GM21723 (cell line): ENCODE results near the gene ATPAF1.
"Not testable (repeated sequence)": the region's sequence is repeated elsewhere in the genome, so short reads cannot be mapped to it uniquely, and the experiment has no call there.

ENCODE experiments used
- ATAC-seq: cut with Tn5 transposase; IDR thresholded peaks from one replicate; pipeline ENCODE4 v1.9.1; 2021; ENCODE audit warnings: mild to moderate bottlenecking, moderate library complexity; ENCODE audit not compliant: unreplicated experiment

ATPAF1 gene

GRCh38 chr1:46651152-46651551, 17.0 kb downstream of the ATPAF1 start:
- ATAC-seq = not testable (repeated sequence)

GRCh38 chr1:46650491-46650890, 17.7 kb downstream of the ATPAF1 start:
- ATAC-seq = no peak

- no peak for ATAC-seq
Measured at GRCh38 chr1:46649764-46650163, 18.4 kb downstream of the ATPAF1 start.

GRCh38 chr1:46647611-46648010, 20.6 kb downstream of the ATPAF1 start:
- no peak for ATAC-seq

GRCh38 chr1:46646844-46647243, 21.3 kb downstream of the ATPAF1 start:
- ATAC-seq = no peak

- ATAC-seq = no peak
Measured at GRCh38 chr1:46646331-46646730, 21.8 kb downstream of the ATPAF1 start.

GRCh38 chr1:46645815-46646214, 22.3 kb downstream of the ATPAF1 start:
- ATAC-seq = no peak

GRCh38 chr1:46643368-46643775, 24.8 kb downstream of the ATPAF1 start:
- ATAC-seq = no peak

GRCh38 chr1:46642115-46642680, 26.0 kb downstream of the ATPAF1 start:
- no peak for ATAC-seq

GRCh38 chr1:46639547-46639946, 28.6 kb downstream of the ATPAF1 start:
- ATAC-seq = no peak

- no peak for ATAC-seq
Measured at GRCh38 chr1:46638921-46639320, 29.2 kb downstream of the ATPAF1 start.

- no peak for ATAC-seq
Measured at GRCh38 chr1:46637444-46638083, 30.6 kb downstream of the ATPAF1 start.

- no peak for ATAC-seq
Measured at GRCh38 chr1:46635205-46635604, 33.0 kb downstream of the ATPAF1 start.

- ATAC-seq = no peak
Measured at GRCh38 chr1:46630719-46631118, 37.4 kb downstream of the ATPAF1 start.

- no peak for ATAC-seq
Measured at GRCh38 chr1:46623743-46624644, 44.2 kb downstream of the ATPAF1 start.

GRCh38 chr1:46622344-46622743, 45.8 kb downstream of the ATPAF1 start:
- ATAC-seq = no peak

GRCh38 chr1:46621930-46622329, 46.2 kb downstream of the ATPAF1 start:
- ATAC-seq = no peak

GRCh38 chr1:46619656-46620258, 48.4 kb downstream of the ATPAF1 start:
- ATAC-seq = no peak

- ATAC-seq = no peak
Measured at GRCh38 chr1:46618754-46619415, 49.3 kb downstream of the ATPAF1 start.

GRCh38 chr1:46617833-46618232, 50.3 kb downstream of the ATPAF1 start:
- no peak for ATAC-seq
